ENCODE results near the gene CDKAL1.

GRCh38 chr6:21023210-21023609 is 489.0 kb downstream of the CDKAL1 start:
- TF ChIP-seq CTCF (IDR thresholded peaks at IDR 0.05) (no peak), POLR2A (IDR thresholded peaks at IDR 0.05; ENCODE audit: low read depth) (no peak), POLR2AphosphoS5 (IDR thresholded peaks at IDR 0.05) (no peak)

Data from esophagus muscularis mucosa (tissue), 3 donors.